ENCODE results near the gene SHISA2. TPM values are rescaled to one million over a fixed set of nuclear protein-coding genes. Genes with fewer than 3 reads are reported as not detected.

The SHISA2 gene
- total RNA-seq, 1 experiment from 2014 or later = 20.5 TPM

DNA sequence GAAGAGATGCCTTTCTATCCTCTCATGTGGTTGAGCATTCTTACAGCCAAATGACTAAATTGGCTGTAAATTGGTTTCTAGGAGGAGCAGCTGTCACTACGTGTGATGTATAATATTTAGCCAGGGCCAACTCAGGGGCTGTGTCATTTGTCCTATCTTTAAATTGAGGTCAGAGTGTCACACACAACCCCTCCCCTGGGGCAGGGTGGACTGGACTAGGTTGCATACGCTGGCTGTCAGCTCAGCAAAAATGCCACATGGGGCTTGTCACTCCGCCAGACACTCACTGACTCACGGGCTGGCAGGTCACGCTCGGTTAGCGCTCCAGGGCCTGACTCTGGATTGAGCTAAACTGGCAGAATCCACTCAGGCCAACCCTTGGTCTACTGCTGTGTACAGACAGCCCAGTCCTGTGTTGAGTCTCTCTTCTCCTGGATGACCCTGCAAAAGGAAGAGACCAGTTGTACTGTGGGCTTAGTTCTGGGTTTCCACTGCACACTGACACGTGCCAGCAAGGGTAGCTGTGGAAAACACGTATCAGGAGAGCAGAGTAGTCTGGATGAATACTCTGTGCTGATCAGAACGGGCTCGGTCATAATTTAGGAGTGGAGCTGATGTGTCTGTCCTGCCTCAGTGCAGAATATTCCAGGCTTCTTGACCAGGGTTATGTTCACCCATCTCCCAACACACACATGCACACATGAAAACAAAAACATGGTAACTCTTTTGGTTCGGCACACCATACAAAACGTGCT lies 29.1 kb downstream of the SHISA2 start:
- Mint-ChIP-seq H3K4me1 (peaks cover 45% of the 10 kb centered on the region), H3K27me3 (ENCODE audit: low read depth) (peaks cover 6% of the 10 kb centered on the region), H3K27ac (no peak overlapping the region), H3K9me3 (no peaks in the 10 kb centered on the region), H3K4me3 (no peak overlapping the region), H3K36me3 (no peaks in the 10 kb centered on the region)
- CTCF ChIA-PET = interaction anchor here (1.7 kb wide), 1 partner anchor 15 kb away, joined by 7 read pairs; no protein-coding TSS in a partner anchor
- DNase-seq (ENCODE audit: low spot score) = no peak
- TF ChIP-seq ZNF317 (CRISPR knock-in tag; IDR thresholded peaks at IDR 0.05; ENCODE audit: borderline replicate concordance, low read depth) (no peak), SOX15 (CRISPR knock-in tag; IDR thresholded peaks at IDR 0.05) (no peak), TEAD4 (CRISPR knock-in tag; IDR thresholded peaks at IDR 0.05) (no peak), RELA (CRISPR knock-in tag; IDR thresholded peaks at IDR 0.05; ENCODE audit: borderline replicate concordance) (no peak)
- TF ChIP-seq, protein P1, sequence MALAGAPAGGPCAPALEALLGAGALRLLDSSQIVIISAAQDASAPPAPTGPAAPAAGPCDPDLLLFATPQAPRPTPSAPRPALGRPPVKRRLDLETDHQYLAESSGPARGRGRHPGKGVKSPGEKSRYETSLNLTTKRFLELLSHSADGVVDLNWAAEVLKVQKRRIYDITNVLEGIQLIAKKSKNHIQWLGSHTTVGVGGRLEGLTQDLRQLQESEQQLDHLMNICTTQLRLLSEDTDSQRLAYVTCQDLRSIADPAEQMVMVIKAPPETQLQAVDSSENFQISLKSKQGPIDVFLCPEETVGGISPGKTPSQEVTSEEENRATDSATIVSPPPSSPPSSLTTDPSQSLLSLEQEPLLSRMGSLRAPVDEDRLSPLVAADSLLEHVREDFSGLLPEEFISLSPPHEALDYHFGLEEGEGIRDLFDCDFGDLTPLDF (CRISPR knock-in tag; IDR thresholded peaks at IDR 0.05) = no peak
- TF ChIP-seq, protein P2, sequence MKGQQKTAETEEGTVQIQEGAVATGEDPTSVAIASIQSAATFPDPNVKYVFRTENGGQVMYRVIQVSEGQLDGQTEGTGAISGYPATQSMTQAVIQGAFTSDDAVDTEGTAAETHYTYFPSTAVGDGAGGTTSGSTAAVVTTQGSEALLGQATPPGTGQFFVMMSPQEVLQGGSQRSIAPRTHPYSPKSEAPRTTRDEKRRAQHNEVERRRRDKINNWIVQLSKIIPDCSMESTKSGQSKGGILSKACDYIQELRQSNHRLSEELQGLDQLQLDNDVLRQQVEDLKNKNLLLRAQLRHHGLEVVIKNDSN (CRISPR knock-in tag; IDR thresholded peaks at IDR 0.05) = no peak
- no peak for ATAC-seq
- POLR2A ChIA-PET = no interaction called here

DNA sequence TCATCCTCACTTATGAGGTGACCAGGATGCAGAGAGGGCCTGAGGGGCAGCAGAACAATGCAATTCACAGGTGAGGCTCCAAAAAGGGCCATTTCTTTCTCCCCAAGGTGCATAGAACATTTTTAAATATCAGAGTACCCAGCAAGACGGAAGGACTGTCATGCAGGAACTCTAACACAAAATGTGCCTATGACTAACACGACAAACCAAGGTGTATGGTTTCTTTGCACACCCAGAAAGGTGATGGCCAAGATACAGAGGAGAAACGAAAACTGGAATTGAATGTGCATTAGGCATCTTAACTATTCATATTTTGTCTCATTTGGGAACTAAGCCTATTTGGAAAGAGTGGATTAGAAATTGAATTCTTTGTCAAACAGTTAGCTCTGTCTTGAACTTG lies 29.9 kb downstream of the SHISA2 start:
- TF ChIP-seq, protein P3, sequence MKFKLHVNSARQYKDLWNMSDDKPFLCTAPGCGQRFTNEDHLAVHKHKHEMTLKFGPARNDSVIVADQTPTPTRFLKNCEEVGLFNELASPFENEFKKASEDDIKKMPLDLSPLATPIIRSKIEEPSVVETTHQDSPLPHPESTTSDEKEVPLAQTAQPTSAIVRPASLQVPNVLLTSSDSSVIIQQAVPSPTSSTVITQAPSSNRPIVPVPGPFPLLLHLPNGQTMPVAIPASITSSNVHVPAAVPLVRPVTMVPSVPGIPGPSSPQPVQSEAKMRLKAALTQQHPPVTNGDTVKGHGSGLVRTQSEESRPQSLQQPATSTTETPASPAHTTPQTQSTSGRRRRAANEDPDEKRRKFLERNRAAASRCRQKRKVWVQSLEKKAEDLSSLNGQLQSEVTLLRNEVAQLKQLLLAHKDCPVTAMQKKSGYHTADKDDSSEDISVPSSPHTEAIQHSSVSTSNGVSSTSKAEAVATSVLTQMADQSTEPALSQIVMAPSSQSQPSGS (CRISPR knock-in tag; IDR thresholded peaks at IDR 0.05; ENCODE audit: borderline replicate concordance, low read depth) = no peak
- no peak for TF ChIP-seq MXD4 (CRISPR knock-in tag; IDR thresholded peaks at IDR 0.05; ENCODE audit: borderline replicate concordance)
- H3K9me3 Mint-ChIP-seq = no peaks in the 10 kb centered on the region
- no peaks in the 10 kb centered on the region for H3K36me3 Mint-ChIP-seq
- H3K4me3 Mint-ChIP-seq = no peak overlapping the region
- peaks cover 45% of the 10 kb centered on the region for H3K4me1 Mint-ChIP-seq
- peaks cover 12% of the 10 kb centered on the region for H3K27me3 Mint-ChIP-seq (ENCODE audit: low read depth)
- ChIA-PET POLR2A (no interaction called here), CTCF (interaction anchor here (1.7 kb wide), 1 partner anchor 15 kb away, joined by 7 read pairs; no protein-coding TSS in a partner anchor)
- DNase-seq (ENCODE audit: low spot score) (no peak), ATAC-seq (no peak)
- H3K27ac Mint-ChIP-seq = no peak overlapping the region

DNA sequence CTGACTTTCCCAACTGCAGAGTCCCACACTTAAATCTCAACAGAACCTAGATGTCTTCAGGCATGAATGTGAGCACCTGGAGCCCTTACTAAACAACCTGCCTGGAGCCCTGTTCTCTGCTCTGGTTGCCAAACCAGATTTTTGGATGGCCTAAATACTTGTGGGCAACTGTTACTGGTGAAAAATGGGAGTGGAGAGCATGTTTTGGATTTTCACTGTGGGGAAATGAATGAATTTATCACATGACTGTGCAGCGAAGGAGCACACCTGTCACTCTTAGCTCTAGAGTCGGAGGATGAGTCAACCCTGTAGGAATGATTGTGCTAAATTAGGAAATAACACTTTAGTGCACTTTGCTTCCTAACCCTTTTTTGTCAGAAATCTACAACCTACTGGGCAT lies 30.3 kb downstream of the SHISA2 start:
- CTCF ChIA-PET = interaction anchor here (1.7 kb wide), 1 partner anchor 16 kb away, joined by 7 read pairs; no protein-coding TSS in a partner anchor
- H3K9me3 Mint-ChIP-seq = no peaks in the 10 kb centered on the region
- TF ChIP-seq, protein P4, sequence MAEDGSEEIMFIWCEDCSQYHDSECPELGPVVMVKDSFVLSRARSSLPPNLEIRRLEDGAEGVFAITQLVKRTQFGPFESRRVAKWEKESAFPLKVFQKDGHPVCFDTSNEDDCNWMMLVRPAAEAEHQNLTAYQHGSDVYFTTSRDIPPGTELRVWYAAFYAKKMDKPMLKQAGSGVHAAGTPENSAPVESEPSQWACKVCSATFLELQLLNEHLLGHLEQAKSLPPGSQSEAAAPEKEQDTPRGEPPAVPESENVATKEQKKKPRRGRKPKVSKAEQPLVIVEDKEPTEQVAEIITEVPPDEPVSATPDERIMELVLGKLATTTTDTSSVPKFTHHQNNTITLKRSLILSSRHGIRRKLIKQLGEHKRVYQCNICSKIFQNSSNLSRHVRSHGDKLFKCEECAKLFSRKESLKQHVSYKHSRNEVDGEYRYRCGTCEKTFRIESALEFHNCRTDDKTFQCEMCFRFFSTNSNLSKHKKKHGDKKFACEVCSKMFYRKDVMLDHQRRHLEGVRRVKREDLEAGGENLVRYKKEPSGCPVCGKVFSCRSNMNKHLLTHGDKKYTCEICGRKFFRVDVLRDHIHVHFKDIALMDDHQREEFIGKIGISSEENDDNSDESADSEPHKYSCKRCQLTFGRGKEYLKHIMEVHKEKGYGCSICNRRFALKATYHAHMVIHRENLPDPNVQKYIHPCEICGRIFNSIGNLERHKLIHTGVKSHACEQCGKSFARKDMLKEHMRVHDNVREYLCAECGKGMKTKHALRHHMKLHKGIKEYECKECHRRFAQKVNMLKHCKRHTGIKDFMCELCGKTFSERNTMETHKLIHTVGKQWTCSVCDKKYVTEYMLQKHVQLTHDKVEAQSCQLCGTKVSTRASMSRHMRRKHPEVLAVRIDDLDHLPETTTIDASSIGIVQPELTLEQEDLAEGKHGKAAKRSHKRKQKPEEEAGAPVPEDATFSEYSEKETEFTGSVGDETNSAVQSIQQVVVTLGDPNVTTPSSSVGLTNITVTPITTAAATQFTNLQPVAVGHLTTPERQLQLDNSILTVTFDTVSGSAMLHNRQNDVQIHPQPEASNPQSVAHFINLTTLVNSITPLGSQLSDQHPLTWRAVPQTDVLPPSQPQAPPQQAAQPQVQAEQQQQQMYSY (CRISPR knock-in tag; IDR thresholded peaks at IDR 0.05) = no peak
- TF ChIP-seq, protein P5, sequence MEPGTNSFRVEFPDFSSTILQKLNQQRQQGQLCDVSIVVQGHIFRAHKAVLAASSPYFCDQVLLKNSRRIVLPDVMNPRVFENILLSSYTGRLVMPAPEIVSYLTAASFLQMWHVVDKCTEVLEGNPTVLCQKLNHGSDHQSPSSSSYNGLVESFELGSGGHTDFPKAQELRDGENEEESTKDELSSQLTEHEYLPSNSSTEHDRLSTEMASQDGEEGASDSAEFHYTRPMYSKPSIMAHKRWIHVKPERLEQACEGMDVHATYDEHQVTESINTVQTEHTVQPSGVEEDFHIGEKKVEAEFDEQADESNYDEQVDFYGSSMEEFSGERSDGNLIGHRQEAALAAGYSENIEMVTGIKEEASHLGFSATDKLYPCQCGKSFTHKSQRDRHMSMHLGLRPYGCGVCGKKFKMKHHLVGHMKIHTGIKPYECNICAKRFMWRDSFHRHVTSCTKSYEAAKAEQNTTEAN (CRISPR knock-in tag; IDR thresholded peaks at IDR 0.05) = no peak
- no peak for TF ChIP-seq NFE2L1 (CRISPR knock-in tag; IDR thresholded peaks at IDR 0.05)
- no peak for TF ChIP-seq MYBL2 (CRISPR knock-in tag; IDR thresholded peaks at IDR 0.05)
- TF ChIP-seq MXD4 (CRISPR knock-in tag; IDR thresholded peaks at IDR 0.05; ENCODE audit: borderline replicate concordance) = no peak
- TF ChIP-seq, protein P6, sequence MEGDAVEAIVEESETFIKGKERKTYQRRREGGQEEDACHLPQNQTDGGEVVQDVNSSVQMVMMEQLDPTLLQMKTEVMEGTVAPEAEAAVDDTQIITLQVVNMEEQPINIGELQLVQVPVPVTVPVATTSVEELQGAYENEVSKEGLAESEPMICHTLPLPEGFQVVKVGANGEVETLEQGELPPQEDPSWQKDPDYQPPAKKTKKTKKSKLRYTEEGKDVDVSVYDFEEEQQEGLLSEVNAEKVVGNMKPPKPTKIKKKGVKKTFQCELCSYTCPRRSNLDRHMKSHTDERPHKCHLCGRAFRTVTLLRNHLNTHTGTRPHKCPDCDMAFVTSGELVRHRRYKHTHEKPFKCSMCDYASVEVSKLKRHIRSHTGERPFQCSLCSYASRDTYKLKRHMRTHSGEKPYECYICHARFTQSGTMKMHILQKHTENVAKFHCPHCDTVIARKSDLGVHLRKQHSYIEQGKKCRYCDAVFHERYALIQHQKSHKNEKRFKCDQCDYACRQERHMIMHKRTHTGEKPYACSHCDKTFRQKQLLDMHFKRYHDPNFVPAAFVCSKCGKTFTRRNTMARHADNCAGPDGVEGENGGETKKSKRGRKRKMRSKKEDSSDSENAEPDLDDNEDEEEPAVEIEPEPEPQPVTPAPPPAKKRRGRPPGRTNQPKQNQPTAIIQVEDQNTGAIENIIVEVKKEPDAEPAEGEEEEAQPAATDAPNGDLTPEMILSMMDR (IDR thresholded peaks at IDR 0.05) = no peak
- no peak for TF ChIP-seq NR3C1 (CRISPR knock-in tag; conservative IDR thresholded peaks at IDR 0.05; ENCODE audit: low read depth)
- TF ChIP-seq, protein P7, sequence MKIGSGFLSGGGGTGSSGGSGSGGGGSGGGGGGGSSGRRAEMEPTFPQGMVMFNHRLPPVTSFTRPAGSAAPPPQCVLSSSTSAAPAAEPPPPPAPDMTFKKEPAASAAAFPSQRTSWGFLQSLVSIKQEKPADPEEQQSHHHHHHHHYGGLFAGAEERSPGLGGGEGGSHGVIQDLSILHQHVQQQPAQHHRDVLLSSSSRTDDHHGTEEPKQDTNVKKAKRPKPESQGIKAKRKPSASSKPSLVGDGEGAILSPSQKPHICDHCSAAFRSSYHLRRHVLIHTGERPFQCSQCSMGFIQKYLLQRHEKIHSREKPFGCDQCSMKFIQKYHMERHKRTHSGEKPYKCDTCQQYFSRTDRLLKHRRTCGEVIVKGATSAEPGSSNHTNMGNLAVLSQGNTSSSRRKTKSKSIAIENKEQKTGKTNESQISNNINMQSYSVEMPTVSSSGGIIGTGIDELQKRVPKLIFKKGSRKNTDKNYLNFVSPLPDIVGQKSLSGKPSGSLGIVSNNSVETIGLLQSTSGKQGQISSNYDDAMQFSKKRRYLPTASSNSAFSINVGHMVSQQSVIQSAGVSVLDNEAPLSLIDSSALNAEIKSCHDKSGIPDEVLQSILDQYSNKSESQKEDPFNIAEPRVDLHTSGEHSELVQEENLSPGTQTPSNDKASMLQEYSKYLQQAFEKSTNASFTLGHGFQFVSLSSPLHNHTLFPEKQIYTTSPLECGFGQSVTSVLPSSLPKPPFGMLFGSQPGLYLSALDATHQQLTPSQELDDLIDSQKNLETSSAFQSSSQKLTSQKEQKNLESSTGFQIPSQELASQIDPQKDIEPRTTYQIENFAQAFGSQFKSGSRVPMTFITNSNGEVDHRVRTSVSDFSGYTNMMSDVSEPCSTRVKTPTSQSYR (CRISPR knock-in tag; IDR thresholded peaks at IDR 0.05) = no peak
- no peak for TF ChIP-seq SOX15 (CRISPR knock-in tag; IDR thresholded peaks at IDR 0.05)

More for the DNA sequence above, 30.3 kb downstream of the SHISA2 start:
- peaks cover 17% of the 10 kb centered on the region for H3K27me3 Mint-ChIP-seq (ENCODE audit: low read depth)
- peaks cover 42% of the 10 kb centered on the region for H3K4me1 Mint-ChIP-seq
- H3K4me3 Mint-ChIP-seq = no peak overlapping the region
- H3K36me3 Mint-ChIP-seq = no peaks in the 10 kb centered on the region
- ATAC-seq = no peak
- no peak overlapping the region for H3K27ac Mint-ChIP-seq
- DNase-seq (ENCODE audit: low spot score) = no peak
- POLR2A ChIA-PET = no interaction called here

Data from WTC11 (cell line).